ENCODE measurements around the gene MEGF6. TPM values are rescaled to one million over a fixed set of nuclear protein-coding genes. Genes with fewer than 3 reads are reported as not detected.

The MEGF6 gene
- total and polyA plus RNA-seq, 2 experiments from 2014 or later = 11.6 to 21.9 TPM

GRCh38 chr1:3506041-3506440 lies 105.3 kb downstream of the MEGF6 start:
- Histone ChIP-seq H2AFZ (no peak overlapping the region), H3K36me3 (replicated peaks; ENCODE audit: insufficient read depth, low read depth) (no peaks in the 10 kb centered on the region), H3K27me3 (no peaks in the 10 kb centered on the region), H3K4me3 (no peak overlapping the region), H3K9me3 (ENCODE audit: low read depth) (no peaks in the 10 kb centered on the region), H3K27ac (no peak overlapping the region), H3K4me2 (no peak overlapping the region), H3K9me2 (replicated peaks; ENCODE audit: insufficient read depth) (no peaks in the 10 kb centered on the region), H3K79me2 (no peaks in the 10 kb centered on the region), H4K20me1 (ENCODE audit: insufficient read depth, poor library complexity, severe bottlenecking) (no peaks in the 10 kb centered on the region), H3K4me1 (ENCODE audit: insufficient read depth) (no peaks in the 10 kb centered on the region)
- DNase-seq (ENCODE audit: low spot score) = no peak
- TF ChIP-seq EZH2phosphoT487 (IDR thresholded peaks at IDR 0.05; ENCODE audit: low read depth, severe bottlenecking, unreplicated experiment) = no peak
- TF ChIP-seq EZH2 (IDR thresholded peaks at IDR 0.05; ENCODE audit: borderline replicate concordance) = no peak
- no peak for TF ChIP-seq CTCF (IDR thresholded peaks at IDR 0.05; ENCODE audit: poor library complexity)
- WGBS (ENCODE audit: low lambda C conversion rate, missing lambda C conversion rate) = over 99% methylated on average over 14 of the region's 15 CpGs

- H3K4me2 ChIP-seq = no peak overlapping the region
- no peaks in the 10 kb centered on the region for H3K27me3 ChIP-seq
- TF ChIP-seq CTCF (IDR thresholded peaks at IDR 0.05; ENCODE audit: poor library complexity) (no peak), EZH2phosphoT487 (IDR thresholded peaks at IDR 0.05; ENCODE audit: low read depth, severe bottlenecking, unreplicated experiment) (no peak), EZH2 (IDR thresholded peaks at IDR 0.05; ENCODE audit: borderline replicate concordance) (no peak)
- no peak overlapping the region for H2AFZ ChIP-seq
- DNase-seq (ENCODE audit: low spot score) = no peak
- H3K4me3 ChIP-seq = no peak overlapping the region
- H3K27ac ChIP-seq = no peak overlapping the region
- no peaks in the 10 kb centered on the region for H4K20me1 ChIP-seq (ENCODE audit: insufficient read depth, poor library complexity, severe bottlenecking)
- no peaks in the 10 kb centered on the region for H3K4me1 ChIP-seq (ENCODE audit: insufficient read depth)
- H3K79me2 ChIP-seq = no peaks in the 10 kb centered on the region
- H3K36me3 ChIP-seq (replicated peaks; ENCODE audit: insufficient read depth, low read depth) = no peaks in the 10 kb centered on the region
- H3K9me3 ChIP-seq (ENCODE audit: low read depth) = no peaks in the 10 kb centered on the region
- H3K9me2 ChIP-seq (replicated peaks; ENCODE audit: insufficient read depth) = no peaks in the 10 kb centered on the region
- 93% methylated on average over 19 of the region's 20 CpGs for WGBS (ENCODE audit: low lambda C conversion rate, missing lambda C conversion rate)
Observed at GRCh38 chr1:3505161-3505560, 106.1 kb downstream of the MEGF6 start.

- H3K4me2 ChIP-seq = no peak overlapping the region
- H3K27ac ChIP-seq = no peak overlapping the region
- no peak overlapping the region for H2AFZ ChIP-seq
- no peaks in the 10 kb centered on the region for H3K27me3 ChIP-seq
- 88% methylated on average over 7 of the region's 7 CpGs for WGBS (ENCODE audit: low lambda C conversion rate, missing lambda C conversion rate)
- H3K9me2 ChIP-seq (replicated peaks; ENCODE audit: insufficient read depth) = no peaks in the 10 kb centered on the region
- DNase-seq (ENCODE audit: low spot score) = no peak
- no peak overlapping the region for H3K4me3 ChIP-seq
- no peaks in the 10 kb centered on the region for H3K79me2 ChIP-seq
- H3K9me3 ChIP-seq (ENCODE audit: low read depth) = no peaks in the 10 kb centered on the region
- H4K20me1 ChIP-seq (ENCODE audit: insufficient read depth, poor library complexity, severe bottlenecking) = no peaks in the 10 kb centered on the region
- TF ChIP-seq EZH2 (IDR thresholded peaks at IDR 0.05; ENCODE audit: borderline replicate concordance) (no peak), CTCF (IDR thresholded peaks at IDR 0.05; ENCODE audit: poor library complexity) (no peak), EZH2phosphoT487 (IDR thresholded peaks at IDR 0.05; ENCODE audit: low read depth, severe bottlenecking, unreplicated experiment) (no peak)
- no peaks in the 10 kb centered on the region for H3K36me3 ChIP-seq (replicated peaks; ENCODE audit: insufficient read depth, low read depth)
- no peaks in the 10 kb centered on the region for H3K4me1 ChIP-seq (ENCODE audit: insufficient read depth)
Observed at GRCh38 chr1:3504822-3505153, 106.5 kb downstream of the MEGF6 start.

Measured in hepatocyte (in vitro differentiated cells).